ENCODE results near the gene NELL2. TPM values are rescaled to one million over a fixed set of nuclear protein-coding genes. Genes with fewer than 3 reads are reported as not detected.

The NELL2 gene
- total RNA-seq, 2 donors from 2014 or later, result 0.63 to 6.0 TPM

- H3K4me1 ChIP-seq (ENCODE audit: control insufficient read depth in 1 of 2, low read depth in 2 of 2), result peaks cover 3 to 12% of the 10 kb centered on the region in 2 donors
- no peaks in the 10 kb centered on the region for H3K27me3 ChIP-seq (replicated peaks; ENCODE audit: insufficient read depth)
- DNase-seq (ENCODE audit: low spot score), result no peak
- no peak for ATAC-seq (ENCODE audit: insufficient number of reproducible peaks, low FRiP score, low read depth)
- H3K27ac ChIP-seq, result no peak overlapping the region
- H3K9me3 ChIP-seq, result no peaks in the 10 kb centered on the region
- H3K36me3 ChIP-seq, result no peaks in the 10 kb centered on the region
- TF ChIP-seq, protein P1, sequence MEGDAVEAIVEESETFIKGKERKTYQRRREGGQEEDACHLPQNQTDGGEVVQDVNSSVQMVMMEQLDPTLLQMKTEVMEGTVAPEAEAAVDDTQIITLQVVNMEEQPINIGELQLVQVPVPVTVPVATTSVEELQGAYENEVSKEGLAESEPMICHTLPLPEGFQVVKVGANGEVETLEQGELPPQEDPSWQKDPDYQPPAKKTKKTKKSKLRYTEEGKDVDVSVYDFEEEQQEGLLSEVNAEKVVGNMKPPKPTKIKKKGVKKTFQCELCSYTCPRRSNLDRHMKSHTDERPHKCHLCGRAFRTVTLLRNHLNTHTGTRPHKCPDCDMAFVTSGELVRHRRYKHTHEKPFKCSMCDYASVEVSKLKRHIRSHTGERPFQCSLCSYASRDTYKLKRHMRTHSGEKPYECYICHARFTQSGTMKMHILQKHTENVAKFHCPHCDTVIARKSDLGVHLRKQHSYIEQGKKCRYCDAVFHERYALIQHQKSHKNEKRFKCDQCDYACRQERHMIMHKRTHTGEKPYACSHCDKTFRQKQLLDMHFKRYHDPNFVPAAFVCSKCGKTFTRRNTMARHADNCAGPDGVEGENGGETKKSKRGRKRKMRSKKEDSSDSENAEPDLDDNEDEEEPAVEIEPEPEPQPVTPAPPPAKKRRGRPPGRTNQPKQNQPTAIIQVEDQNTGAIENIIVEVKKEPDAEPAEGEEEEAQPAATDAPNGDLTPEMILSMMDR (IDR thresholded peaks at IDR 0.05), result no peak
- H3K4me3 ChIP-seq, result no peak overlapping the region
Measured at GRCh38 chr12:44550377-44550776, 325.7 kb downstream of the NELL2 start.

DNA sequence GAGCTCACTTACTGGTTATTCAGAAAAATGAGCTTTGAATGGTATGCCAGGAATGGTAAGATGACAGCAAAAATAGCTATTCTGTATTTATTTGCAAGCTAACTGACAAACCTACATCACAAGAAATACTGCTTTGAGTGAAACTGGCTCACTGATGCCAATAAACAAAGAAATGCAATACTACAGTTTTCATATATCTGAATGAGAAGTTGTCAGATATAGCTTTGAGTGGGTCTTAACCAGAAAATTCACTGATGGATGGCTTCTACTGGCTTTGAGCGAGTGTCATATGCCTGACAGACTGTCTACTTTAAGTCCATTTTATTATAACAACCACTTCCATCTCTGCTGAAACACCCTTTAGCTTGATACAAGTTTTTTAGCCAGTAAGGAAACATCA lies 330.1 kb downstream of the NELL2 start:
- ATAC-seq (ENCODE audit: insufficient number of reproducible peaks, low FRiP score, low read depth) (no peak), DNase-seq (ENCODE audit: low spot score) (no peak)
- Histone ChIP-seq H3K9me3 (no peaks in the 10 kb centered on the region), H3K27me3 (replicated peaks; ENCODE audit: insufficient read depth) (no peaks in the 10 kb centered on the region), H3K4me1 (ENCODE audit: control insufficient read depth in 1 of 2, low read depth in 2 of 2) (peaks cover 3 to 12% of the 10 kb centered on the region in 2 donors), H3K4me3 (no peak overlapping the region), H3K27ac (no peak overlapping the region), H3K36me3 (no peaks in the 10 kb centered on the region)
- TF ChIP-seq, protein P1 (IDR thresholded peaks at IDR 0.05), result no peak

- H3K27me3 ChIP-seq (replicated peaks; ENCODE audit: insufficient read depth), result no peaks in the 10 kb centered on the region
- DNase-seq (ENCODE audit: low spot score), result no peak
- H3K36me3 ChIP-seq, result no peaks in the 10 kb centered on the region
- H3K4me3 ChIP-seq, result no peak overlapping the region
- TF ChIP-seq, protein P1 (IDR thresholded peaks at IDR 0.05), result no peak
- peaks cover 2 to 4% of the 10 kb centered on the region in 2 donors for H3K4me1 ChIP-seq (ENCODE audit: control insufficient read depth in 1 of 2, low read depth in 2 of 2)
- no peak overlapping the region for H3K27ac ChIP-seq
- no peak for ATAC-seq (ENCODE audit: insufficient number of reproducible peaks, low FRiP score, low read depth)
- no peaks in the 10 kb centered on the region for H3K9me3 ChIP-seq
Measured at GRCh38 chr12:44544018-44544417, 332.1 kb downstream of the NELL2 start.

- H3K27me3 ChIP-seq (replicated peaks; ENCODE audit: insufficient read depth), result no peaks in the 10 kb centered on the region
- H3K27ac ChIP-seq, result no peak overlapping the region
- no peaks in the 10 kb centered on the region for H3K36me3 ChIP-seq
- no peak for DNase-seq (ENCODE audit: low spot score)
- no peak for ATAC-seq (ENCODE audit: insufficient number of reproducible peaks, low FRiP score, low read depth)
- TF ChIP-seq, protein P1 (IDR thresholded peaks at IDR 0.05), result no peak
- no peaks in the 10 kb centered on the region for H3K9me3 ChIP-seq
- no peak overlapping the region for H3K4me3 ChIP-seq
- H3K4me1 ChIP-seq (ENCODE audit: control insufficient read depth in 1 of 2, low read depth in 2 of 2), result no peaks in the 10 kb centered on the region
Measured at GRCh38 chr12:44542716-44543115, 333.4 kb downstream of the NELL2 start.

- Histone ChIP-seq H3K4me1 (ENCODE audit: control insufficient read depth in 1 of 2, low read depth in 2 of 2) (no peaks in the 10 kb centered on the region), H3K4me3 (no peak overlapping the region), H3K36me3 (no peaks in the 10 kb centered on the region), H3K27me3 (replicated peaks; ENCODE audit: insufficient read depth) (no peaks in the 10 kb centered on the region), H3K9me3 (no peaks in the 10 kb centered on the region), H3K27ac (no peak overlapping the region)
- TF ChIP-seq, protein P1 (IDR thresholded peaks at IDR 0.05), result no peak
- ATAC-seq (ENCODE audit: insufficient number of reproducible peaks, low FRiP score, low read depth) (no peak), DNase-seq (ENCODE audit: low spot score) (no peak)
Measured at GRCh38 chr12:44537354-44537753, 338.8 kb downstream of the NELL2 start.
